Measurements from ENCODE around the gene NR1D2. TPM values are rescaled to one million over a fixed set of nuclear protein-coding genes. Genes with fewer than 3 reads are reported as not detected.
A peak's percentile ranks its signal among the peaks of the same experiment; 100 is the strongest.

Gene NR1D2
- total and polyA plus RNA-seq, 2 experiments from 2014 or later = 12.5 to 18.8 TPM

- Histone ChIP-seq H3K36me3 (peaks cover 30% of the 10 kb centered on the region), H3K27ac (no peak overlapping the region), H3K4me1 (ENCODE audit: low read depth) (no peaks in the 10 kb centered on the region), H3K27me3 (no peaks in the 10 kb centered on the region), H3K4me3 (no peak overlapping the region), H3K9me3 (ENCODE audit: low read depth) (no peaks in the 10 kb centered on the region)
- no peak for TF ChIP-seq CTCF (IDR thresholded peaks at IDR 0.05; ENCODE audit: low read depth, low read length)
- DNase-seq (ENCODE audit: low read depth in 1 of 2, low spot score in 1 of 2) = no peak
These were observed 15.6 kb downstream of the NR1D2 start for GRCh38 chr3:23960649-23961048.

GRCh38 chr3:23961066-23961465 is 16.0 kb downstream of the NR1D2 start:
- no peak for DNase-seq (ENCODE audit: low read depth in 1 of 2, low spot score in 1 of 2)
- Histone ChIP-seq H3K4me3 (no peak overlapping the region), H3K4me1 (ENCODE audit: low read depth) (peaks cover under 1% of the 10 kb centered on the region), H3K9me3 (ENCODE audit: low read depth) (no peaks in the 10 kb centered on the region), H3K27ac (no peak overlapping the region), H3K36me3 (peaks cover 26% of the 10 kb centered on the region), H3K27me3 (no peaks in the 10 kb centered on the region)
- TF ChIP-seq CTCF (IDR thresholded peaks at IDR 0.05; ENCODE audit: low read depth, low read length) = no peak

- no peak overlapping the region for H3K27ac ChIP-seq
- no peak for TF ChIP-seq CTCF (IDR thresholded peaks at IDR 0.05; ENCODE audit: low read depth, low read length)
- peaks cover 23% of the 10 kb centered on the region for H3K36me3 ChIP-seq
- H3K27me3 ChIP-seq = no peaks in the 10 kb centered on the region
- no peak overlapping the region for H3K4me3 ChIP-seq
- H3K4me1 ChIP-seq (ENCODE audit: low read depth) = peaks cover 6% of the 10 kb centered on the region
- no peak for DNase-seq (ENCODE audit: low read depth in 1 of 2, low spot score in 1 of 2)
- H3K9me3 ChIP-seq (ENCODE audit: low read depth) = no peaks in the 10 kb centered on the region
These were observed 16.8 kb downstream of the NR1D2 start for GRCh38 chr3:23961913-23962312.

- Histone ChIP-seq H3K36me3 (peaks cover 33% of the 10 kb centered on the region), H3K4me1 (ENCODE audit: low read depth) (peaks cover 6% of the 10 kb centered on the region), H3K27ac (no peak overlapping the region), H3K4me3 (no peak overlapping the region), H3K9me3 (ENCODE audit: low read depth) (no peaks in the 10 kb centered on the region), H3K27me3 (no peaks in the 10 kb centered on the region)
- no peak for TF ChIP-seq CTCF (IDR thresholded peaks at IDR 0.05; ENCODE audit: low read depth, low read length)
- DNase-seq (ENCODE audit: low read depth in 1 of 2, low spot score in 1 of 2) = no peak
These were observed 19.6 kb downstream of the NR1D2 start for GRCh38 chr3:23964537-23965235.

- peak; percentile 62 to 85 for DNase-seq (ENCODE audit: low read depth in 1 of 2, low spot score in 1 of 2)
- peaks cover 30% of the 10 kb centered on the region for H3K36me3 ChIP-seq
- no peaks in the 10 kb centered on the region for H3K9me3 ChIP-seq (ENCODE audit: low read depth)
- peak overlapping the region; percentile 7 for H3K27ac ChIP-seq
- H3K27me3 ChIP-seq = no peaks in the 10 kb centered on the region
- H3K4me3 ChIP-seq = no peak overlapping the region
- peaks cover 6% of the 10 kb centered on the region for H3K4me1 ChIP-seq (ENCODE audit: low read depth)
- no peak for TF ChIP-seq CTCF (IDR thresholded peaks at IDR 0.05; ENCODE audit: low read depth, low read length)
These were observed 21.2 kb downstream of the NR1D2 start for GRCh38 chr3:23966328-23966727.
